WTC11 (cell line): ENCODE data around the gene SELENOV. TPM values are rescaled to one million over a fixed set of nuclear protein-coding genes. Genes with fewer than 3 reads are reported as not detected.

Experiments
- ATAC-seq: fragments of 200-7000 bp; cut with Tn5 transposase; 2 replicates; pipeline ENCODE4 v1.10.0; 2021; ENCODE audit warnings: mild to moderate bottlenecking, moderate library complexity
- CTCF ChIA-PET: fragments of 300-600 bp; sonication (Branson Sonifier 250); formaldehyde crosslinking; loops from one replicate; lab custom pipeline; 2021; ENCODE audit warnings: antibody characterized with exemption; lab: Charles Lee
- POLR2A ChIA-PET: fragments of 350-600 bp; sonication (Branson Sonifier 250); formaldehyde crosslinking; loops from one replicate; lab custom pipeline; 2021; ENCODE audit warnings: antibody characterized with exemption; lab: Charles Lee
- DNase-seq: peaks from one replicate; pipeline ENCODE4 v3.0.0; 2021; ENCODE audit warnings: low spot score
- H3K27ac Mint-ChIP-seq: 2 replicates; pipeline ENCODE4 v1.8.0; 2021; ENCODE audit warnings: mixed read lengths
- H3K27me3 Mint-ChIP-seq: 2 replicates; pipeline ENCODE4 v1.8.0; 2021; ENCODE audit warnings: low read depth, mild to moderate bottlenecking, moderate library complexity, mixed read lengths
- H3K36me3 Mint-ChIP-seq: 2 replicates; pipeline ENCODE4 v1.8.0; 2021; ENCODE audit warnings: mixed read lengths
- H3K4me1 Mint-ChIP-seq: 2 replicates; pipeline ENCODE4 v1.8.0; 2022; ENCODE audit warnings: mixed read lengths
- H3K4me3 Mint-ChIP-seq: 2 replicates; pipeline ENCODE4 v1.8.0; 2021; ENCODE audit warnings: mild to moderate bottlenecking, moderate library complexity, mixed read lengths
- H3K9me3 Mint-ChIP-seq: 2 replicates; pipeline ENCODE4 v1.8.0; 2021; ENCODE audit warnings: mixed read lengths
- JUN ChIP-seq: sonication (generic); formaldehyde crosslinking; IDR thresholded peaks from 2 replicates; pipeline ENCODE4 v1.8.0; 2023; ENCODE audit warnings: mild to moderate bottlenecking, missing genetic modification reagents
- MXD4 ChIP-seq: fragments of 250-450 bp; sonication (Bioruptor Pico); IDR thresholded peaks from 2 replicates; pipeline ENCODE4 v1.8.0; 2021; ENCODE audit warnings: mild to moderate bottlenecking, moderate library complexity, borderline replicate concordance
- NFATC4 ChIP-seq: fragments of 250-450 bp; sonication (Bioruptor Pico); IDR thresholded peaks from 2 replicates; pipeline ENCODE4 v1.9.0; 2021; ENCODE audit warnings: mild to moderate bottlenecking
- NFYB ChIP-seq: sonication (generic); formaldehyde crosslinking; conservative IDR thresholded peaks from 2 replicates; pipeline ENCODE4 v1.8.0; 2022; ENCODE audit warnings: low read depth, missing genetic modification reagents
- RORB ChIP-seq: fragments of 250-450 bp; sonication (Bioruptor Pico); IDR thresholded peaks from 2 replicates; pipeline ENCODE4 v1.9.0; 2021; ENCODE audit warnings: mild to moderate bottlenecking
- SOX15 ChIP-seq: fragments of 250-450 bp; sonication (Bioruptor Pico); IDR thresholded peaks from 2 replicates; pipeline ENCODE4 v1.9.0; 2021; ENCODE audit warnings: mild to moderate bottlenecking
- TCF7 ChIP-seq: sonication (generic); formaldehyde crosslinking; IDR thresholded peaks from 2 replicates; pipeline ENCODE4 v1.8.0; 2022; ENCODE audit warnings: mild to moderate bottlenecking, low read depth, missing genetic modification reagents, moderate library complexity
- TP53 ChIP-seq: sonication (generic); formaldehyde crosslinking; IDR thresholded peaks from 2 replicates; pipeline ENCODE4 v1.8.1; 2023; ENCODE audit warnings: mild to moderate bottlenecking, missing genetic modification reagents
- ZNF232 ChIP-seq: sonication (generic); formaldehyde crosslinking; IDR thresholded peaks from 2 replicates; pipeline ENCODE4 v1.8.0; 2022; ENCODE audit warnings: mild to moderate bottlenecking, missing genetic modification reagents
- ZNF263 ChIP-seq: sonication (generic); formaldehyde crosslinking; IDR thresholded peaks from 2 replicates; pipeline ENCODE4 v1.8.1; 2022; ENCODE audit warnings: low read depth, mild to moderate bottlenecking, moderate library complexity, missing genetic modification reagents
- ZNF671 ChIP-seq: fragments of 250-450 bp; sonication (Bioruptor Pico); IDR thresholded peaks from 2 replicates; pipeline ENCODE4 v1.8.0; 2021; ENCODE audit warnings: mild to moderate bottlenecking
- total RNA-seq: library from RNA; stranded (reverse); gene quantifications from 3 replicates; pipeline ENCODE4 v1.2.3, GENCODE V29; 2021
- TF ChIP-seq, protein P1 (sequence below): sonication (generic); formaldehyde crosslinking; IDR thresholded peaks from 2 replicates; pipeline ENCODE4 v1.8.0; 2022; ENCODE audit warnings: mild to moderate bottlenecking, missing genetic modification reagents
- TF ChIP-seq, protein P2 (sequence below): sonication (generic); formaldehyde crosslinking; IDR thresholded peaks from 2 replicates; pipeline ENCODE4 v1.8.0; 2023; ENCODE audit warnings: missing genetic modification reagents, mild to moderate bottlenecking, borderline replicate concordance
- TF ChIP-seq, protein P3 (sequence below): sonication (generic); formaldehyde crosslinking; IDR thresholded peaks from 2 replicates; pipeline ENCODE4 v1.8.1; 2023; ENCODE audit warnings: mild to moderate bottlenecking, missing genetic modification reagents
- TF ChIP-seq, protein P4 (sequence below): sonication (generic); formaldehyde crosslinking; conservative IDR thresholded peaks from 2 replicates; pipeline ENCODE4 v1.8.1; 2023; ENCODE audit warnings: mild to moderate bottlenecking, low read depth, missing genetic modification reagents, moderate library complexity
- TF ChIP-seq, protein P5 (sequence below): fragments of 200-600 bp; IDR thresholded peaks from 2 replicates; pipeline ENCODE4 v1.8.0; 2022; ENCODE audit warnings: antibody characterized with exemption
- TF ChIP-seq, protein P6 (sequence below): sonication (generic); formaldehyde crosslinking; IDR thresholded peaks from 2 replicates; pipeline ENCODE4 v1.8.1; 2022; ENCODE audit warnings: missing genetic modification reagents, borderline replicate concordance
- TF ChIP-seq, protein P7 (sequence below): sonication (generic); formaldehyde crosslinking; IDR thresholded peaks from 2 replicates; pipeline ENCODE4 v1.8.1; 2022; ENCODE audit warnings: mild to moderate bottlenecking, moderate library complexity, missing genetic modification reagents

The SELENOV gene
- total RNA-seq, 1 experiment from 2014 or later = 12.6 TPM

DNA sequence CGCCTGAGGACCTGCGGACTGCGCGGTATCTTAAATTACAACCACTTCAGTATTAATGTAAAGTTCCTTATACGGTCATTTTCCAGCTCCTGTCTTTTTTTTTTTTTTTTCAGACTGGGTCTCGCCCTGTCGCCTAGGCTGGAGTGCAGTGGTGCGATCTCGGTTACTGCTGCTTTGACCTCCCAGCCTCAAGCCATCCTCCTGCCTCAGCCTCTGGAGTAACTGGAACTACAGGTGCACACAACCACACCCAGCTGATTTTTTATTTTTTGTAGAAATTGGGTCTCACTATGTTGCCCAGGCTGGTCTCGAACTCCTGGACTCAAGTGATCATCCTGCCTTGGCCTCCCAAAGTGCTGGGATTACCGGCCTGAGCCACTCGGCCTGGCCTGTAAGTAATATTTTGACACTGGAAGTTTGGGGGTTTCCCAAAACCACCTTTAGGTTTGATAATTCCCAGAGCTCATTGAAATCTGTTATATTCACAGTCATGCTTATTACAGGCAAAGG lies 18.1 kb downstream of the SELENOV start (continued):
- TF ChIP-seq, protein P1, sequence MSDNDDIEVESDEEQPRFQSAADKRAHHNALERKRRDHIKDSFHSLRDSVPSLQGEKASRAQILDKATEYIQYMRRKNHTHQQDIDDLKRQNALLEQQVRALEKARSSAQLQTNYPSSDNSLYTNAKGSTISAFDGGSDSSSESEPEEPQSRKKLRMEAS (CRISPR knock-in tag) = no peak
- TF ChIP-seq ZNF671 (no peak), SOX15 (CRISPR knock-in tag) (no peak)
- TF ChIP-seq, protein P2, sequence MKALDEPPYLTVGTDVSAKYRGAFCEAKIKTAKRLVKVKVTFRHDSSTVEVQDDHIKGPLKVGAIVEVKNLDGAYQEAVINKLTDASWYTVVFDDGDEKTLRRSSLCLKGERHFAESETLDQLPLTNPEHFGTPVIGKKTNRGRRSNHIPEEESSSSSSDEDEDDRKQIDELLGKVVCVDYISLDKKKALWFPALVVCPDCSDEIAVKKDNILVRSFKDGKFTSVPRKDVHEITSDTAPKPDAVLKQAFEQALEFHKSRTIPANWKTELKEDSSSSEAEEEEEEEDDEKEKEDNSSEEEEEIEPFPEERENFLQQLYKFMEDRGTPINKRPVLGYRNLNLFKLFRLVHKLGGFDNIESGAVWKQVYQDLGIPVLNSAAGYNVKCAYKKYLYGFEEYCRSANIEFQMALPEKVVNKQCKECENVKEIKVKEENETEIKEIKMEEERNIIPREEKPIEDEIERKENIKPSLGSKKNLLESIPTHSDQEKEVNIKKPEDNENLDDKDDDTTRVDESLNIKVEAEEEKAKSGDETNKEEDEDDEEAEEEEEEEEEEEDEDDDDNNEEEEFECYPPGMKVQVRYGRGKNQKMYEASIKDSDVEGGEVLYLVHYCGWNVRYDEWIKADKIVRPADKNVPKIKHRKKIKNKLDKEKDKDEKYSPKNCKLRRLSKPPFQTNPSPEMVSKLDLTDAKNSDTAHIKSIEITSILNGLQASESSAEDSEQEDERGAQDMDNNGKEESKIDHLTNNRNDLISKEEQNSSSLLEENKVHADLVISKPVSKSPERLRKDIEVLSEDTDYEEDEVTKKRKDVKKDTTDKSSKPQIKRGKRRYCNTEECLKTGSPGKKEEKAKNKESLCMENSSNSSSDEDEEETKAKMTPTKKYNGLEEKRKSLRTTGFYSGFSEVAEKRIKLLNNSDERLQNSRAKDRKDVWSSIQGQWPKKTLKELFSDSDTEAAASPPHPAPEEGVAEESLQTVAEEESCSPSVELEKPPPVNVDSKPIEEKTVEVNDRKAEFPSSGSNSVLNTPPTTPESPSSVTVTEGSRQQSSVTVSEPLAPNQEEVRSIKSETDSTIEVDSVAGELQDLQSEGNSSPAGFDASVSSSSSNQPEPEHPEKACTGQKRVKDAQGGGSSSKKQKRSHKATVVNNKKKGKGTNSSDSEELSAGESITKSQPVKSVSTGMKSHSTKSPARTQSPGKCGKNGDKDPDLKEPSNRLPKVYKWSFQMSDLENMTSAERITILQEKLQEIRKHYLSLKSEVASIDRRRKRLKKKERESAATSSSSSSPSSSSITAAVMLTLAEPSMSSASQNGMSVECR (CRISPR knock-in tag) = no peak
- TF ChIP-seq, protein P3, sequence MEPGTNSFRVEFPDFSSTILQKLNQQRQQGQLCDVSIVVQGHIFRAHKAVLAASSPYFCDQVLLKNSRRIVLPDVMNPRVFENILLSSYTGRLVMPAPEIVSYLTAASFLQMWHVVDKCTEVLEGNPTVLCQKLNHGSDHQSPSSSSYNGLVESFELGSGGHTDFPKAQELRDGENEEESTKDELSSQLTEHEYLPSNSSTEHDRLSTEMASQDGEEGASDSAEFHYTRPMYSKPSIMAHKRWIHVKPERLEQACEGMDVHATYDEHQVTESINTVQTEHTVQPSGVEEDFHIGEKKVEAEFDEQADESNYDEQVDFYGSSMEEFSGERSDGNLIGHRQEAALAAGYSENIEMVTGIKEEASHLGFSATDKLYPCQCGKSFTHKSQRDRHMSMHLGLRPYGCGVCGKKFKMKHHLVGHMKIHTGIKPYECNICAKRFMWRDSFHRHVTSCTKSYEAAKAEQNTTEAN (CRISPR knock-in tag) = no peak

DNA sequence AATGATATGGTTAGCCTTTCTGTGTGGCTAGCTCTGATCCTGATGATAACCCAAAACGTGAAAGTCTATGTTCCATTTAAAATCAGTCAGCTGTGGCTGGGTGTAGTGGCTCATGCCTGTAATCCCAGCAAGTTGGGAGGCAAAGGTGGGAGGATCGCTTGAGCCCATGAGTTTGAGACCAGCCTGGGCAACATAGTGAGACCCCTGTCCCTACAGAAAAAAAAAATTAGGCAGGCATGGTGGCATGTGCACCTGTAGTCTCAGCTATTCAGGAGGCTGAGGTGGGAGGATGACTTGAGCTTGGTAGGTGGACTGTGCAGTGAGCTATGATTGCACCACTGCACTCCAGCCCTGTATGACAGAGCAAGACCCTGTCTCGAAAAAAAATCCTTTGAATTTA lies 18.9 kb downstream of the SELENOV start:
- H3K27ac Mint-ChIP-seq = no peak overlapping the region
- CTCF ChIA-PET = interaction anchor here (0.9 to 3.5 kb wide), 8 partner anchors 15 to 130 kb away, joined by 3 to 66 read pairs (median 7); partner anchors contain the start of genes RPS16, SELENOV and TIMM50
- H3K27me3 Mint-ChIP-seq = peaks cover 10% of the 10 kb centered on the region
- POLR2A ChIA-PET = no interaction called here
- no peaks in the 10 kb centered on the region for H3K9me3 Mint-ChIP-seq
- TF ChIP-seq, protein P4, sequence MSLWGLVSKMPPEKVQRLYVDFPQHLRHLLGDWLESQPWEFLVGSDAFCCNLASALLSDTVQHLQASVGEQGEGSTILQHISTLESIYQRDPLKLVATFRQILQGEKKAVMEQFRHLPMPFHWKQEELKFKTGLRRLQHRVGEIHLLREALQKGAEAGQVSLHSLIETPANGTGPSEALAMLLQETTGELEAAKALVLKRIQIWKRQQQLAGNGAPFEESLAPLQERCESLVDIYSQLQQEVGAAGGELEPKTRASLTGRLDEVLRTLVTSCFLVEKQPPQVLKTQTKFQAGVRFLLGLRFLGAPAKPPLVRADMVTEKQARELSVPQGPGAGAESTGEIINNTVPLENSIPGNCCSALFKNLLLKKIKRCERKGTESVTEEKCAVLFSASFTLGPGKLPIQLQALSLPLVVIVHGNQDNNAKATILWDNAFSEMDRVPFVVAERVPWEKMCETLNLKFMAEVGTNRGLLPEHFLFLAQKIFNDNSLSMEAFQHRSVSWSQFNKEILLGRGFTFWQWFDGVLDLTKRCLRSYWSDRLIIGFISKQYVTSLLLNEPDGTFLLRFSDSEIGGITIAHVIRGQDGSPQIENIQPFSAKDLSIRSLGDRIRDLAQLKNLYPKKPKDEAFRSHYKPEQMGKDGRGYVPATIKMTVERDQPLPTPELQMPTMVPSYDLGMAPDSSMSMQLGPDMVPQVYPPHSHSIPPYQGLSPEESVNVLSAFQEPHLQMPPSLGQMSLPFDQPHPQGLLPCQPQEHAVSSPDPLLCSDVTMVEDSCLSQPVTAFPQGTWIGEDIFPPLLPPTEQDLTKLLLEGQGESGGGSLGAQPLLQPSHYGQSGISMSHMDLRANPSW (CRISPR knock-in tag) = no peak
- TF ChIP-seq NFYB (no peak), ZNF671 (no peak), TCF7 (CRISPR knock-in tag) (no peak), TP53 (CRISPR knock-in tag) (no peak), MXD4 (CRISPR knock-in tag) (no peak), ZNF263 (CRISPR knock-in tag) (no peak), NFATC4 (CRISPR knock-in tag) (no peak), ZNF232 (CRISPR knock-in tag) (no peak), RORB (CRISPR knock-in tag) (no peak), JUN (CRISPR knock-in tag) (no peak)
- TF ChIP-seq, protein P5, sequence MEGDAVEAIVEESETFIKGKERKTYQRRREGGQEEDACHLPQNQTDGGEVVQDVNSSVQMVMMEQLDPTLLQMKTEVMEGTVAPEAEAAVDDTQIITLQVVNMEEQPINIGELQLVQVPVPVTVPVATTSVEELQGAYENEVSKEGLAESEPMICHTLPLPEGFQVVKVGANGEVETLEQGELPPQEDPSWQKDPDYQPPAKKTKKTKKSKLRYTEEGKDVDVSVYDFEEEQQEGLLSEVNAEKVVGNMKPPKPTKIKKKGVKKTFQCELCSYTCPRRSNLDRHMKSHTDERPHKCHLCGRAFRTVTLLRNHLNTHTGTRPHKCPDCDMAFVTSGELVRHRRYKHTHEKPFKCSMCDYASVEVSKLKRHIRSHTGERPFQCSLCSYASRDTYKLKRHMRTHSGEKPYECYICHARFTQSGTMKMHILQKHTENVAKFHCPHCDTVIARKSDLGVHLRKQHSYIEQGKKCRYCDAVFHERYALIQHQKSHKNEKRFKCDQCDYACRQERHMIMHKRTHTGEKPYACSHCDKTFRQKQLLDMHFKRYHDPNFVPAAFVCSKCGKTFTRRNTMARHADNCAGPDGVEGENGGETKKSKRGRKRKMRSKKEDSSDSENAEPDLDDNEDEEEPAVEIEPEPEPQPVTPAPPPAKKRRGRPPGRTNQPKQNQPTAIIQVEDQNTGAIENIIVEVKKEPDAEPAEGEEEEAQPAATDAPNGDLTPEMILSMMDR = no peak
- TF ChIP-seq, protein P6, sequence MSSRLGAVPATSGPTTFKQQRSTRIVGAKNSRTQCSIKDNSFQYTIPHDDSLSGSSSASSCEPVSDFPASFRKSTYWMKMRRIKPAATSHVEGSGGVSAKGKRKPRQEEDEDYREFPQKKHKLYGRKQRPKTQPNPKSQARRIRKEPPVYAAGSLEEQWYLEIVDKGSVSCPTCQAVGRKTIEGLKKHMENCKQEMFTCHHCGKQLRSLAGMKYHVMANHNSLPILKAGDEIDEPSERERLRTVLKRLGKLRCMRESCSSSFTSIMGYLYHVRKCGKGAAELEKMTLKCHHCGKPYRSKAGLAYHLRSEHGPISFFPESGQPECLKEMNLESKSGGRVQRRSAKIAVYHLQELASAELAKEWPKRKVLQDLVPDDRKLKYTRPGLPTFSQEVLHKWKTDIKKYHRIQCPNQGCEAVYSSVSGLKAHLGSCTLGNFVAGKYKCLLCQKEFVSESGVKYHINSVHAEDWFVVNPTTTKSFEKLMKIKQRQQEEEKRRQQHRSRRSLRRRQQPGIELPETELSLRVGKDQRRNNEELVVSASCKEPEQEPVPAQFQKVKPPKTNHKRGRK (CRISPR knock-in tag) = no peak
- TF ChIP-seq, protein P7, sequence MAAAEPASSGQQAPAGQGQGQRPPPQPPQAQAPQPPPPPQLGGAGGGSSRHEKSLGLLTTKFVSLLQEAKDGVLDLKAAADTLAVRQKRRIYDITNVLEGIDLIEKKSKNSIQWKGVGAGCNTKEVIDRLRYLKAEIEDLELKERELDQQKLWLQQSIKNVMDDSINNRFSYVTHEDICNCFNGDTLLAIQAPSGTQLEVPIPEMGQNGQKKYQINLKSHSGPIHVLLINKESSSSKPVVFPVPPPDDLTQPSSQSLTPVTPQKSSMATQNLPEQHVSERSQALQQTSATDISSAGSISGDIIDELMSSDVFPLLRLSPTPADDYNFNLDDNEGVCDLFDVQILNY (CRISPR knock-in tag) = no peak
- H3K36me3 Mint-ChIP-seq = no peaks in the 10 kb centered on the region
- peaks cover 16% of the 10 kb centered on the region for H3K4me1 Mint-ChIP-seq
- no peak for ATAC-seq
- DNase-seq = no peak
- no peak overlapping the region for H3K4me3 Mint-ChIP-seq
